DOHH2 (cell line): ENCODE data around the gene DLG5.

Experiments
- H3F3A ChIP-seq: fragments of 200-600 bp; sonication (generic), shearing (Covaris generic); 2 replicates; pipeline ENCODE4 v1.6.0; 2016; ENCODE audit warnings: antibody characterized with exemption, mild to moderate bottlenecking; ENCODE audit not compliant: control insufficient read depth, insufficient read depth
- H3K27ac ChIP-seq: fragments of 200-600 bp; sonication (generic); 2 replicates; pipeline ENCODE4 v1.5.1; 2014; ENCODE audit warnings: low read depth, mild to moderate bottlenecking, low read length, moderate library complexity
- H3K27me3 ChIP-seq: fragments of 200-600 bp; sonication (generic); 2 replicates; pipeline ENCODE4 v1.6.1; 2014; ENCODE audit warnings: mild to moderate bottlenecking, low read length, mixed read lengths; ENCODE audit not compliant: control insufficient read depth
- H3K36me3 ChIP-seq: fragments of 200-600 bp; sonication (generic); 2 replicates; pipeline ENCODE4 v1.6.1; 2014; ENCODE audit warnings: mild to moderate bottlenecking, low read length, moderate library complexity, mixed read lengths; ENCODE audit not compliant: control insufficient read depth
- H3K4me1 ChIP-seq: fragments of 200-600 bp; sonication (generic); 2 replicates; pipeline ENCODE4 v1.6.1; 2014; ENCODE audit warnings: mild to moderate bottlenecking, low read length, mixed read lengths; ENCODE audit not compliant: control insufficient read depth
- H3K4me2 ChIP-seq: fragments of 200-600 bp; sonication (generic); 2 replicates; pipeline ENCODE4 v1.6.0; 2014; ENCODE audit warnings: mild to moderate bottlenecking, low read length, moderate library complexity
- H3K4me3 ChIP-seq: fragments of 200-600 bp; sonication (generic); 2 replicates; pipeline ENCODE4 v1.5.1; 2014; ENCODE audit warnings: mild to moderate bottlenecking, low read length, mixed read lengths
- H3K79me2 ChIP-seq: fragments of 200-600 bp; sonication (generic); 2 replicates; pipeline ENCODE4 v1.6.1; 2014; ENCODE audit warnings: mild to moderate bottlenecking, low read length, mixed read lengths; ENCODE audit not compliant: control insufficient read depth
- H3K9me2 ChIP-seq: fragments of 200-600 bp; sonication (generic); replicated peaks from 2 replicates; pipeline ENCODE4 v1.6.1; 2014; ENCODE audit warnings: mild to moderate bottlenecking, low read length, mixed read lengths; ENCODE audit not compliant: control insufficient read depth
- H3K9me3 ChIP-seq: fragments of 200-600 bp; sonication (generic); 2 replicates; pipeline ENCODE4 v1.6.1; 2014; ENCODE audit warnings: antibody characterized with exemption, low read length, mixed read lengths; ENCODE audit not compliant: control insufficient read depth, insufficient read depth
- H4K20me1 ChIP-seq: fragments of 200-600 bp; sonication (generic); 2 replicates; pipeline ENCODE4 v1.6.0; 2014; ENCODE audit warnings: low read depth, mild to moderate bottlenecking, antibody characterized with exemption, low read length, moderate library complexity; ENCODE audit not compliant: control insufficient read depth, insufficient read depth
- CTCF ChIP-seq: fragments of 200-600 bp; sonication (generic); IDR thresholded peaks from one replicate; pipeline ENCODE4 v1.5.1; 2014; ENCODE audit warnings: antibody characterized with exemption, mild to moderate bottlenecking, low read depth, low read length; ENCODE audit not compliant: poor library complexity, severe bottlenecking
- EZH2phosphoT487 ChIP-seq: fragments of 200-600 bp; sonication (generic); IDR thresholded peaks from 2 replicates; pipeline ENCODE4 v1.6.1; 2017; ENCODE audit warnings: borderline replicate concordance, mild to moderate bottlenecking, antibody characterized with exemption, low read length, moderate library complexity, mixed read lengths

The DLG5 gene

DNA sequence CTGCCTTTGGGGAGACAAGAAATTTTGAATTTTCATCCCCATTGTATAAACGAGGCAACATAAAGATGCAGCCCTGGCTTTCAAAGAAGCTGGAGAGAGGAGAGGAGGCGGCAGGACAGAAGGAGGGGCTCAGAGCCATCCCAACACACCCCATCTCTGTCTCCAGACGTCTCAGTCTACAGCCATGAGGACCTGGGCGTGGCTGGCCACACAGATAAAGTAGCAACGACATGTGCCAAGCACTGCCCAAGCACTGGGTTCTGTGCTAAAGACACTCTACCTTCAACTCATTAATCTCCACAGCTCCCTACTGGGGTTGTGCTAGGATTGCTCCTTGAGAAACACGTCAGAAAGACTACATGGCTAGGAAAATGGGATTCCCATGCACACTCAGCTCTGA, 65.2 kb downstream of the DLG5 start:
- no peak overlapping the region for H3K27ac ChIP-seq
- H4K20me1 ChIP-seq: no peaks in the 10 kb centered on the region
- no peak overlapping the region for H3K4me3 ChIP-seq
- no peaks in the 10 kb centered on the region for H3K9me2 ChIP-seq
- TF ChIP-seq EZH2phosphoT487 (no peak), CTCF (no peak)
- no peaks in the 10 kb centered on the region for H3K36me3 ChIP-seq
- H3K79me2 ChIP-seq: no peaks in the 10 kb centered on the region
- H3K27me3 ChIP-seq: no peaks in the 10 kb centered on the region
- no peaks in the 10 kb centered on the region for H3F3A ChIP-seq
- H3K9me3 ChIP-seq: no peaks in the 10 kb centered on the region
- no peaks in the 10 kb centered on the region for H3K4me1 ChIP-seq
- no peak overlapping the region for H3K4me2 ChIP-seq

GRCh38 chr10:77859865-77860282, 66.7 kb downstream of the DLG5 start:
- Histone ChIP-seq H3F3A (no peaks in the 10 kb centered on the region), H3K79me2 (no peaks in the 10 kb centered on the region), H3K27me3 (no peaks in the 10 kb centered on the region), H3K36me3 (no peaks in the 10 kb centered on the region), H3K27ac (no peak overlapping the region), H3K4me1 (no peaks in the 10 kb centered on the region), H3K9me2 (no peaks in the 10 kb centered on the region), H3K4me2 (no peak overlapping the region), H4K20me1 (no peaks in the 10 kb centered on the region), H3K9me3 (no peaks in the 10 kb centered on the region), H3K4me3 (no peak overlapping the region)
- TF ChIP-seq CTCF (no peak), EZH2phosphoT487 (no peak)

DNA sequence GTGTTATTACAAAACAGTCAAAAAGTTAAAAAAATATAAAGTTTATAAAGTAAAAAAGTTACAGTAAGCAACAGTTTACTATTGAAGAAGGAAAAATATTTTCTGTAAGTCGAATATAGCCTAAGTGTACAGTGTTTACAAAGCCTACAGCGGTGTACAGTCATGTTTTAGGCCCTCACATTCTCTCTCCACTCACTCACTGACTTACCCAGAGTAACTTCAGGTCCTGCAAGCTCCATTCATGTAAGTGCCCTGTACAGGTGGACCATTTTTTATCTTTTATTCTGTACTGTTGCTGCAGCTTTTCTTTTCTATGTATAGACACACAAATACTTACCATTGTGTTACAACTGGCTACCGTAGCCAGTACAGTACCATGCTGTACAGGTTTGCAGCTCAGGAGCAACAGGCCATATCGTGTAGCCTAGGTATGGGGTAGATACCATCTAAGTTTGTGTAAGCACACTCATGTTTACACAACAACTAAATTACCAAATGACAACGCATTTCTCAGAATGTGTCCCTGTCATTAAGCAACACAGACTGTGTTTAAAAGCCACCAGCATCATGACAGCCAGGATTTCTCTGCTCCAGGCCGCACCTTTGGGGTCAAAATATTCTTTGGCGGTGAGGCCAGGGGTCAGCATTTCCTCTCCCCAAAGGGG, 67.2 kb downstream of the DLG5 start:
- Histone ChIP-seq H3K79me2 (no peaks in the 10 kb centered on the region), H3K9me2 (no peaks in the 10 kb centered on the region), H3K4me3 (no peak overlapping the region), H3K4me2 (no peak overlapping the region), H3K27ac (no peak overlapping the region), H3K9me3 (no peaks in the 10 kb centered on the region), H3F3A (no peaks in the 10 kb centered on the region), H4K20me1 (no peaks in the 10 kb centered on the region), H3K27me3 (no peaks in the 10 kb centered on the region), H3K36me3 (no peaks in the 10 kb centered on the region), H3K4me1 (no peaks in the 10 kb centered on the region)
- TF ChIP-seq CTCF (no peak), EZH2phosphoT487 (no peak)
